GM12878 (cell line): ENCODE results near the gene ULBP1.

Experiments used
- CTCF ChIP-seq, 3 experiments: IDR thresholded peaks in 2 of 3; conservative IDR thresholded peaks in 1 of 3; 2 replicates each; pipeline ENCODE4 v1.5.1; 2011; ENCODE audit warnings: low read depth in 3 of 3, low read length in 3 of 3, mild to moderate bottlenecking in 3 of 3, control low read depth in 2 of 3, moderate library complexity in 2 of 3, inconsistent platforms in 1 of 3, mixed read lengths in 1 of 3; ENCODE audit not compliant: control insufficient read depth in 2 of 3, insufficient read depth in 1 of 3; ENCODE audit errors: extremely low read depth in 1 of 3
- E4F1 ChIP-seq: fragments of 450-650 bp; IDR thresholded peaks from 2 replicates; pipeline ENCODE4 v1.6.1; 2018; ENCODE audit warnings: borderline replicate concordance, mild to moderate bottlenecking; ENCODE audit not compliant: partially characterized antibody
- EZH2 ChIP-seq: IDR thresholded peaks from 2 replicates; pipeline ENCODE4 v1.6.1; 2012; ENCODE audit warnings: low read depth, mild to moderate bottlenecking, control low read depth, inconsistent platforms, low read length, borderline replicate concordance; ENCODE audit not compliant: control insufficient read depth
- POLR2AphosphoS5 ChIP-seq: IDR thresholded peaks from 2 replicates; pipeline ENCODE4 v1.6.1; 2011; ENCODE audit warnings: mild to moderate bottlenecking, low read length, inconsistent platforms
- RCOR1 ChIP-seq: conservative IDR thresholded peaks from 2 replicates; pipeline ENCODE4 v1.6.1; 2012; ENCODE audit warnings: low read depth, low read length, improper control_type of control experiment
- ZBTB40 ChIP-seq: fragments of 450-650 bp; IDR thresholded peaks from 2 replicates; pipeline ENCODE4 v1.6.1; 2016; ENCODE audit warnings: mild to moderate bottlenecking, moderate library complexity, borderline replicate concordance
- TF ChIP-seq, protein P1 (sequence below): IDR thresholded peaks from 2 replicates; pipeline ENCODE4 v1.6.1; 2012; ENCODE audit warnings: low read depth, low read length, improper control_type of control experiment
- TF ChIP-seq, protein P2 (sequence below): IDR thresholded peaks from 2 replicates; pipeline ENCODE4 v1.6.1; 2011; ENCODE audit warnings: borderline replicate concordance, low read depth, mild to moderate bottlenecking, moderate library complexity, low read length; ENCODE audit not compliant: insufficient read depth, poor library complexity, severe bottlenecking

DNA sequence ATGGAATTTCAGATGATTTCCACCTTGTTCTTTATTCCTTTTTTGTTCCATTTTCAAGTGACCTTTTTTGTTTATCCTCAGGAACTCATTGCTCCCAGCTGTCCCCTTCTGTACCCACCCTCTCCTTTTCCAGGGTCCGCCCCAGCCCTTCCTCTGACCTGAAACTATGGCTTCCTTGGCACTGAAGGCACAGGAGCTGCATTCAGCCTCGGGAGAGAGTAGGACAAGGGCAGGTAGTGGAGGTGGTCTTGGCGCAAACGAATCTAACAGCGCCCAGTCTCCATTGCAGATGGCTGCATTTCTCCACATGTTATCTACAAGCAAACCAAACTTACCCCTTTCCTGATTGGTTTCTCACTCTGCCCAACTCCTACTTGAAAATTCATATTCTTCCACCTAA is 30.7 kb upstream of the ULBP1 start:
- TF ChIP-seq E4F1 (no peak), POLR2AphosphoS5 (no peak), CTCF (IDR thresholded peaks at IDR 0.05 in 2 of 3, conservative IDR thresholded peaks at IDR 0.05 in 1 of 3; ENCODE audit: control insufficient read depth in 2 of 3, extremely low read depth in 1 of 3, insufficient read depth in 1 of 3, low read depth in 3 of 3, low read length in 3 of 3) (no peak), RCOR1 (no peak), EZH2 (no peak), ZBTB40 (no peak)
- TF ChIP-seq, protein P1, sequence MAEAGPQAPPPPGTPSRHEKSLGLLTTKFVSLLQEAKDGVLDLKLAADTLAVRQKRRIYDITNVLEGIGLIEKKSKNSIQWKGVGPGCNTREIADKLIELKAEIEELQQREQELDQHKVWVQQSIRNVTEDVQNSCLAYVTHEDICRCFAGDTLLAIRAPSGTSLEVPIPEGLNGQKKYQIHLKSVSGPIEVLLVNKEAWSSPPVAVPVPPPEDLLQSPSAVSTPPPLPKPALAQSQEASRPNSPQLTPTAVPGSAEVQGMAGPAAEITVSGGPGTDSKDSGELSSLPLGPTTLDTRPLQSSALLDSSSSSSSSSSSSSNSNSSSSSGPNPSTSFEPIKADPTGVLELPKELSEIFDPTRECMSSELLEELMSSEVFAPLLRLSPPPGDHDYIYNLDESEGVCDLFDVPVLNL, result no peak
- TF ChIP-seq, protein P2, sequence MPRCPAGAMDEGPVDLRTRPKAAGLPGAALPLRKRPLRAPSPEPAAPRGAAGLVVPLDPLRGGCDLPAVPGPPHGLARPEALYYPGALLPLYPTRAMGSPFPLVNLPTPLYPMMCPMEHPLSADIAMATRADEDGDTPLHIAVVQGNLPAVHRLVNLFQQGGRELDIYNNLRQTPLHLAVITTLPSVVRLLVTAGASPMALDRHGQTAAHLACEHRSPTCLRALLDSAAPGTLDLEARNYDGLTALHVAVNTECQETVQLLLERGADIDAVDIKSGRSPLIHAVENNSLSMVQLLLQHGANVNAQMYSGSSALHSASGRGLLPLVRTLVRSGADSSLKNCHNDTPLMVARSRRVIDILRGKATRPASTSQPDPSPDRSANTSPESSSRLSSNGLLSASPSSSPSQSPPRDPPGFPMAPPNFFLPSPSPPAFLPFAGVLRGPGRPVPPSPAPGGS, result no peak
